Uterus (tissue), 2 donors: ENCODE results near the gene KNL1.

Experiments used
- CTCF ChIP-seq, 4 experiments: fragments of 200-600 bp in 2 of 4; fragments of 450-650 bp in 2 of 4; sonication (generic) in 2 of 4; IDR thresholded peaks; one replicate each; pipeline ENCODE4 v1.5.1; 2016 to 2019; ENCODE audit warnings: antibody characterized with exemption in 4 of 4, mild to moderate bottlenecking in 2 of 4, moderate library complexity in 1 of 4
- POLR2A ChIP-seq, 2 donors: fragments of 450-650 bp; IDR thresholded peaks; one replicate each; pipeline ENCODE4 v1.6.1; 2016; ENCODE audit warnings: antibody characterized with exemption in 2 of 2, mild to moderate bottlenecking in 1 of 2, moderate library complexity in 1 of 2

GRCh38 chr15:40630313-40630712 is 36.3 kb downstream of the KNL1 start:
- no peak for TF ChIP-seq CTCF (IDR thresholded peaks at IDR 0.05)
- no peak for TF ChIP-seq POLR2A (IDR thresholded peaks at IDR 0.05)
